GM21381 (cell line): Measurements from ENCODE around the gene DDC.
"Not testable (repeated sequence)": the region's sequence is repeated elsewhere in the genome, so short reads cannot be mapped to it uniquely, and the experiment has no call there.

ENCODE experiments used
- ATAC-seq: cut with Tn5 transposase; IDR thresholded peaks from one replicate; pipeline ENCODE4 v1.9.1; 2021; ENCODE audit warnings: mild to moderate bottlenecking, moderate library complexity; ENCODE audit not compliant: unreplicated experiment

DDC gene

DNA sequence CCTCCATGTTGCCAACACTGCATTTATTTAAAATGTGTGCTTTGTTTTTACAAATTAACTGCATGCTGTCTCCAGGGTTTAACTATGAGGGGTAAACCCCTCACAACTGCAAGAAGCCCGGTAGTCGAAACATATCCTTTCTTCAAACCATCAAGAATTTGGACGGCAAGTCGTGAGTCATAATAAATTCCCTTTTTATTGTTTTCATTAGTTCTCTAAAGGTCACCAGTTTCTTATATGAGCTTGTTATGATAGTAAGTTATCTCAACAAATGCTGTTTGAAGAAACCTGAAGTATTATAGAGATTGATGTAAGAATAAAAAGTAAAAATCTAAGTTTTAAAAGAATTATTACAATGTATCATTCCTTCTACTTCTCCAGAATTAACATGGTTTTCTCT, 102.8 kb downstream of the DDC start:
- no peak for ATAC-seq

DNA sequence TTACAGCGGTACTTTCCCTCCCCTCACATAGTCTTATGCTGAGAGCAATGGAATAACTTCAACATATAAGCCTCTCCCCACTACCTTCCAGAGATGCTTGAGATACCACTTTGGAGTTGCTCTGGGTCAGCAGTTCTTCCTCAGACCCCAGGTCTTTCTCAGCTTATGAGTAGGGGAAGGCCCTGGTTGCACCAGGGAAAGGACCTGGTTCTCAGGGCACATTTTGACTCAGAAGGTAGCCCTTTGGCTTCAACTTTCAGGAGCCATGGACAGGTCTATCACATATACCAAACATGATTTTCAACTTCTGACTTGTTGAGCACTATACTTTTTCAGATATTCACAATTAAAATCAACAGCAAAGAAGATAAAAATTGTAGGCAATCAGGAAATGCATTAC, 103.5 kb downstream of the DDC start:
- no peak for ATAC-seq

DNA sequence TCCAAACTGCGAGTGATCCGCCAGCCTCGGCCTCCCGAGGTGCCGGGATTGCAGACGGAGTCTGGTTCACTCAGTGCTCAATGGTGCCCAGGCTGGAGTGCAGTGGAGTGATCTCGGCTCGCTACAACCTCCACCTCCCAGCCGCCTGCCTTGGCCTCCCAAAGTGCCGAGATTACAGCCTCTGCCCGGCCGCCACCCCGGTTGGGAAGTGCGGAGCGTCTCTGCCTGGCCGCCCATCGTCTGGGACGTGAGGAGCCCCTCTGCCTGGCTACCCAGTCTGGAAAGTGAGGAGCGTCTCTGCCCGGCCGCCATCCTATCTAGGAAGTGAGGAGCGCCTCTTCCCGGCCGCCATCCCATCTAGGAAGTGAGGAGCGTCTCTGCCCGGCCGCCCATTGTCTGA, 106.0 kb downstream of the DDC start:
- ATAC-seq: not testable (repeated sequence)

DNA sequence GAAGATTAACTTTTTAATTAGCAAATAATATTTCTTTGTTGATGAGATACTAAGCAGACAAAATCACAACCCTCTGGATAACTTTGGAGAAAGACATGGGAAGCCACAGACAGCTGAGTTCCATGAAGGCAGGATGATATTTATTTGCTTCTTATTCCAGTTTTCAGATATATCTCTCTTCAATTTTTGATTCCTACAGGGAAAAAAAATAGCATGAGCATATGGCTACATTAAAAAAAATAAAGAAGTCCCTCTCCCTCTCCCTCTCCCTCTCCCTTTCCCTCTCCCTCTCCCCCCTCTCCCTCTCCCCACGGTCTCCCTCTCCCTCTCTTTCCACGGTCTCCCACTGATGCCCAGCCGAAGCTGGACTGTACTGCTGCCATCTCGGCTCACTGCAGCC, 106.6 kb downstream of the DDC start:
- not testable (repeated sequence) for ATAC-seq

DNA sequence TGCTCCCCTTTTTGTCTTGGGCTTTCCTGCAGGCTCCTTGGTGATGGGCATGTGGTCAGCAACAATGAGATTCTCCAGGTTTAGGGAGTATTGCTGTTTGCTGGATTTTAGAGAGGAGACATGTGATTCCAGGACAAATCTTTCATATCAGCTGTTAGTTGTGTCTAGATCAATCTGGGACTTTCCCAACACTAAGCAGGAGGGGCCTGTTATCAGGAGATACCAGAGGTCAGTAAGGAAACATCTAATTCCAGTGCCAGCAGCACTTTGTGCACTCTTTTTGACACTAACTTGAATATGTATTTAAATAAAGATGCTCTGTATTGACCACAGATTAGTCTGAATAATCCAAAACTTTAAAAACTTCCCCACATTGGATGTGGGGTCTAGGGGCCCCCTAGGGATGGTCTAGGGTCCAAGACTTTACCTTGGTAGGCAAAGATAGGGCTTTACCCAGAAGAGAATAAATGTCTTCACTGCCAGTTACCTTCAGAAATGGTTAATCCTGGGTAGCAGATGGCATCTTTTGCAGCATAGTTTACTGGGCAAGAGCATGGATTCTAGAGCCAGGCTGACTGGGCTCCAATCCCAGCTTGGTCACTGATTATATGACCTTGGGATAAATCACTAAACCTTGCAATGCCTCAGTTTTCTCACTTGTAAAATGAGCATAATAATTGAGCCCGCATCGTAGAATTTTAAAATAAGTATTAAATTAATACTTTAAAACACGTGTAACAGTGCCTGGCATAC, 108.7 kb downstream of the DDC start:
- ATAC-seq: no peak

DNA sequence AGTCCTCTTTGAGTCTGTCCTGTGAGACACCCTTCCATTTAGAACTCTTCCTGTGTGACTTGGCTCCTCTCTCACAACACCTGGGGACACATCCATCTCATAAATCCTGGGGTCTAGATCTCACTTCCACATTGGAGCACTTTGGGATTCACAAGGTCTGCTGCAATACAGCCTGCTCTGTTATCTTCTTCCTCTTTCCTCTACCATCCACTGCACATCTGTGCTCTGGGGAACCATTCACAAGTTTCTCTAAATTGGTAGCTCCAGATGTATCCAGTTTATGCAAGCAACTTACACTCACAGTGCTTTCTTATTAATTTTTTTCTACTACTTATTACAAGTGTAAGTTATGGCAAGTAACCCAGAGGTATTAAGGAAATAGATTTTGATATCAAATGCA, 109.5 kb downstream of the DDC start:
- ATAC-seq: no peak

DNA sequence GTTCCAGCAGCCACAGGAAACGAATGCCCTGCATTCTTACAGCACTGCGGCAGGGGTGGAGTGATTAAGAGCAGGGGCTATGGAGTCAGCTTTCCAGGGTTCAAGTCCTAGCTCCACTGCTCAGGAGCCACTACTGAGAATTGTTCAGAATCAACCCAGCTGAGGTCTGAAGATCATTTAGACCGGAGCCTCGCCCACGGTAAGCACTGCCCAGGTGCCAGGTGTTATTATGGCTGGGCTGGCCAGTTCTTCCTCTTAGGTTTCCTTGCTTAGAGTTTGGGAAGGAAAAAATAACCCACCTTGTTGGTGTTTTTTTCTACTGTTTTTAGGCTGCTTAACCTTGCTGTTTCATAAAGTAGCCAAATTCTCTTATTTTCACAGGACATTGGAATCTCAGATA, 110.2 kb downstream of the DDC start:
- no peak for ATAC-seq

DNA sequence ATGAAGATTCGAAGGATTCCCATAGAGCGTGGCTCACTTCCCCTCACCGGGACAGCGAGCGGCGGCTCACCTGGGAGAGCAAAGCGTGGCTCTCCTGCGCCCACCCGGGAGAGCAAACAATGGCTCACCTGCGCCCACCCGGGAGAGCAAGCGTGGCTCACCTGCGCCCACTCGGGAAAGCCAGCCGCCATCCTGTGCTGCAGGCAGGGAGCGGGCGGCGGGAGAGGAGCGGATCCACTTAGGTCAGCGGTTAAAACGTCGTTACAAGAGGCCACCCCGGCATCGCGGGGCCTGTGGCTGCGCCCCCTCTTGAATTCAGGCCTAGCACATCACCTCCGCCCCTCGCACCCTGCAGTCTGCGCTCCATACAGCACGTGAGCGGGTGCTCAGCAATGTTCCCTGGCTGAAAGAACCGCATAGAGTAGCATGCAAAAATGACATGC, 114.6 kb downstream of the DDC start:
- peak; percentile 2 for ATAC-seq

DNA sequence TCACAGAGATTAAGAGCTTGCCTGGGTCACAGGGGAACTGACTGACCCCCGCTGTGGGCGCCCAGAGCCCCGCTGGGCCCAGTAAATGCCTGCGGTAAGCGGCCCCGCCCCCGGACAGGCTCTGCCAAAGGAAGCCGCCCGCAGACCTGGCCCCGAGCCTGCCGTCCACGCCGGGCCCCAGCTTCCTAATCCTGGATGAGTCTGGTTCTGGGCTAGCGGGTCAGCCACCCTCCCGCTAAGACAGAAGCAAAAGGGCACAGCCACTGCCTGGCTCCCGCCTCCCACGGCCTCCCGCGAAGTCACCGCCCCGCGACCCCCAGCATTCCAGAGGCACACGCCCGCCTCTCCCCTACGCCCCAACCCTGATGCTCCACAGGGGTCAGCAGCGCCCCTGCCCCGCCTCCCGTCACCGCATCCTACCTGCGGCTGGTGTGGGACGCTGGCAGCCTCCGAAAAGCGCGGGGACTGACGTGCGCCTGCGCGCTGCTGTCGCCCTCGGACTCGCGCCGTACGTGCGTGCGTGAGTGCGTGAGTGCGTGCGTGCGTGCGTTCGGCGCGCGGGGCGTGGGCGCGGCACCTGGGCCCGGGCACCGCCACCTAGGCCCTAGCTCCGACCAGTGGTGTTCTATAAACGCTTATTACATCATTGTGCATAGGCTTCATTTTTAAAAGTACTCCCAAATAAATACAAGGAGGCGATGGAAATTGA, 115.2 kb downstream of the DDC start, which contains the start of gene FIGNL1:
TSS of gene FIGNL1 (minus strand) at position 470 of the 709 bp plus-strand sequence. CDS start 3,063 bp downstream, outside the sequence.
- ATAC-seq: peak; percentile 87

DNA sequence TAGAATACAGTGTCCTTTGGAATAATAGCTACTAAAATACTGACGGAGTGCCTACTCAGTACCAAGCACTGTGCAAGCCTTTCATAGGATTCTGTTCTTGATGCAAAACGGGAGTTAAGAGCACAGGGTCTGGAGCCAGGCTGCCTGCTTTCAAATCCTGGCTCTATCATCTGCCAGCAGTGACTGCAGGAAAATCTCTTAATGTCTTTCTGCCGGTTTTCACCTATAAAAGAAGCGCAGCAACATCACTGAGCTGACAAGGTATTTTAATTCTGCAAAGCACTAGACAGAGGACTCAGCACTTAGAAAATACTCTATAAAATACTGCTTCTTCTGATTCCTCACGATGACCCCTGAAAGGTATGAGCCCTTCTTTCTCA, 115.7 kb downstream of the DDC start:
- no peak for ATAC-seq

DNA sequence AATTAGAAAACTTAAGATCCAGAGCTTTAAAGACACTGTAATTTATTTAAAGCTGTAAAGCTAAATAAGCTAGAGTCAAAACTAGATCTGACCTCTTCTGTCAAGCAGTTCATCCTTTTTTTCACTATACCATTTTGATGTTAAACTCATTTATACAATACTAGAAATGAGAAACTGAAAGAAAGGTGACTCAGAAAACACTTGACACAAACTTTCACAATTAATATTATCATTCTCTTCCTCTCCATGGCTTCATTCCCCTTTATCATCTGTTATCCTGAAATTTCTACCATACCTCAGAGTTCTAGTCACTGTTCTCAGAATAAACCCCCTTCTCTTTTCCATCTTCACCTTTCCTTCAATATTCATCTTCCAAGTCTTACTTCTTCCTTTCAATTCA, 116.4 kb downstream of the DDC start:
- ATAC-seq: peak; percentile 29

DNA sequence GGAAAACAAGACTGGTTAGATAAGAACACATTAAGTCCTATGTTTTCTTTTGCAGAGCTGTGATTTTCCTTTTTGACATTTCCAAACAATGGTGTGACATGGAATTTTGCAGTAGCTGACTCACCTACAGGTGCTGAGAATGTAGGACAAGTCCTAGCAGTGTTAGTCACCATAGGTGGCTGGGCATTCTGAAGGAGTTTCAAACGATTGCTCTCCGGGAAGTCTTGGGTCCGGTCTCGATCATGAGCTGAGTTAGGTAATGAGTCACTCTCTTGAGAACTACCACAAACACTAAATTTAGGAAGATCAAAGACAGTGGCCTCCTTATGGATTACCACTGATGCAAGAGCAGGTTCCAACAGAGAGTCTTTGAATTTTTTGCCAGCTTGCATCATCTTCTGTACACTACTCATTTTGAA, 118.7 kb downstream of the DDC start:
- peak; percentile 29 for ATAC-seq

DNA sequence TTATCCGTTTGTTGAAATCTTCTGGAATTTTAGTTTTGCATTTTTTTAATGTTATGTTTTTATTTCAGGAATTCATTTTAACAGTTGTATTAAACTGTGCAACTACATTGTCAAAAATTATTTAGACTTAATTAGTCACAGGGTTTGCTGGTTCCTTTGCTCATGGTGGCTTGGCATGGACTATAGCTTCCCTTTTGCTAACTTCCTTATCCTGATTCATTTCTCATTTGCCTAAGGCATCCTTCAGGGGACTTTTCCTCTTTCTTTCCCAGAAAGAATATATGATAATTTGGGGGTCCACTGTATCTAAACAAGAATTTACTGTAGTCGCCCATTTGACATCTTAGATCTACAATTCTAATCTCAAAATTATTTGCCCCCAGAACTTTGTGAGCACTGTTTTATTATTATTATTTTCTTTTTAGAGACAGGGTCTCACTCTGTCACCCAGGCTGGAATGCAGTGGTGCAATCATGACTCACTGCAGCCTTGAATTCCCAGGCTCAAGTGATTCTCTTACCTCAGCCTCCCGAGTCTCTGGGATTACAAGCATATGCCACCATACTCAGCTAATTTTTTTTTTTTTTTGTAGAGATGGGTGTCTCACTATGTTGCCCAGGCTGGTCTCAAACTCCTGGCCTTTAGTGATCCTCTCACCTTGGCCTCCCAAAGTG, 128.9 kb downstream of the DDC start:
- ATAC-seq: no peak

DNA sequence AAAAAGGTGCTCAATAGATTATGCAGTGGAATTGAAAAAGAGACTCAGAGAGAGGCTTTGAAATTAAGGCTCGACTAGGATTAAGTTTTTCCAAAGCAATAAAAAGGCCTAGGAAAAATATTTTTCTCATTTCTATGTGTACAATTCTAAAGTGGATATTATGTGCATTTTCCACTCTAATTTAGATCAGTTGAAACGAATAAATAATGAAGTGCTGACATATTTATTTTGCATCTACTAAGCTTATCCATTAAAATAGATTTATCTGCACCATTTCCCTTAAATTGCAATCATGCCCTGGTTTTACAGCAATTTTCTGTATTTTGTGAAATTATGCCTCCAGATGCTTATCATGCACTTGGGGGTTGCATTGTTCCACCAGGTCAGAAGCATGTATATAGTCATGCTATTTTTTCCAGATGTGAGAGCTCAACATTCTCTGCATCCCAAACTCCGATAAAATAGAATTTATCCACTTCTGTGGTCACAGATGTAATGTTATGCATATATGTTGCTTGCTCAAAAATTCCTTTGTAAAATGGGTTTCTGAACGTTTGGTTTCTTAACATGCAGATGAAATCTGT, 133.4 kb downstream of the DDC start:
- no peak for ATAC-seq

DNA sequence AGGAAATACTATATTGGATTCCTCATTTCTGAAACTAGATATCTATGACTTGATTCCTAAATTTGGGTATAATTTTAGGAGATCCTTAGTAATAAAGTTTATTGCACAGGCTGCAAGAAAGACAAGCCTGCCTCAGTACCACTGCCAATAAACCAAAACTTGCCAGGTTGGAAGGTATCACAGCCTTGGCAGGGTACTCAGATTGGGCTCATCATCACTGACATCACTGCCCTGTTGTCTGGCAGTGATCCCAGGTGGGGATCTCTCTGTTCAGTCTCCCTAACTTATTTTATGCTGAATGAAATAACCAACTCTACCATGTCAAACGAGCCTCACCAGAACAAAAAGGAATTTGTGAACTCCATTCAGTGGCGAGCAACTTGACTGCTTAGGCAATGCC, 133.9 kb downstream of the DDC start:
- ATAC-seq: no peak

DNA sequence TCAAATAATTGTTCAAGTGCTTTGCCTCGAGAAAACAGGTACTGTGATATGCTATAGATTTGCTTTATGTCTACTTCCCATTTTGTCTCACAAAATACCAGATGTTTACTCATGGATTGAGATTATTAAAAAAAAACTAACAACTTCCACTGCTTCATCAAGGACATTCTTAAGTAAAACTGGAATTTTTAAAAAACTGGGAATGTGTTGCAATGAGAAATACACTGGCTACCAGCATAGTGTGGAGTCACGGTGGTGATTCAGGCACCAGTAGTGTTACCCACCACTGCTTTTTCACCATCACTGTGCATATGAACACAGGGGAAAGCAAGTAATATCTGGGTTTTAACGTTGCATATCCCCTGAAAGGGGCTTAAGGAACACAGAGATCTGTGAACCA, 136.3 kb downstream of the DDC start:
- ATAC-seq: no peak

DNA sequence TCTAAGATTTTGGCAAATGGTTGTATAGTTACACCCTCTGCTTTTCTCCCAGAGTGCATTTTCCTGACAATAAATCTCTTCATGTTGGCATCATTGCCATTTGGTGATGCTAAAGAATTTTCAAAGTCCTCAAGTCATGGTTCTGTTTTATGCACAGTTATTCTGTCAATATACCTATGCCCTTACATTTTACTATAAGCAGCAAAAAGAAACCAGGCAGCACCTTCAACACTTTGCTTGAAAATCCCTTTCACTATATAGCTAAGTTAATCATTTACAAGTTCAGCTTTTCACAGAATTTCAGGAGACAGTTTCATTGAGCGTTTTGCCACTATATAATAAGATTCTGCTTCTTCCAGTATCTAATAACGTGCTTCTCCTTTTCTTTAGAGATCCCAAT, 137.7 kb downstream of the DDC start:
- no peak for ATAC-seq

DNA sequence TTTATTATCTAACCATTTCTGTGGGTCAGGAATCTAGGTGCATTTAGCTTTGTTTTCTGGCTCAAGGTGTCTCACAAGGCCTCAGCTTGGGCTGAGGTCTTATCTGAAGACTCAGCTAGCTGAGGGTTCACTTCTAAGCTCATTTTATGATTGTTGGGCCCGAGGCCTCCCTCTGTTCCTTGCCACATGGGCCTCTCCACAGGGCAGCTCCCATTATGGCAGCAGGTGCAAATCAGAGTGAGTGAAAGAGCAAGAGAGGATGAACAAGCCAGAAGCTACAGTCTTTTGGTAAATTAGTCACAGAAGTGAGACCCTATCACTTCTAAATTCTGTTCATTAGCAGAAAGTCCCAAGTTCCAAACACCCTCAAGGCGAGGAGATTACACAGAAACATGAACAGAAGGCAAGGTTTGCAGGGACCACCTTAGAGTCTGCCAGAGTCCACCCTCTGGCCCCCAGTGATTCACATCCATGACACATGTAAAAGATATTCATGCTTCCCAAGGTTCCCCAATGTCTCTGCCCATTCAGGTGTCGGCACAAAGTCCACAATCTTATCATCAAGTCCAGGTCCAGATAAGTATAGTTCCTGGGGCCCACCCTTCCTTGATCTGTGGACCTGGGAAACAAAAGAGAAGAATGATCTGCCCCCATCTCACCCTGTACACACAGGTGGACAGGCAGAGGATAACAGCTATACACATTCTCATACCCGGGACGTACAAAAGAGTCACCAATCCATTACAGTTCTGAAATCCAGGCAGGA, 138.7 kb downstream of the DDC start:
- ATAC-seq: no peak

DNA sequence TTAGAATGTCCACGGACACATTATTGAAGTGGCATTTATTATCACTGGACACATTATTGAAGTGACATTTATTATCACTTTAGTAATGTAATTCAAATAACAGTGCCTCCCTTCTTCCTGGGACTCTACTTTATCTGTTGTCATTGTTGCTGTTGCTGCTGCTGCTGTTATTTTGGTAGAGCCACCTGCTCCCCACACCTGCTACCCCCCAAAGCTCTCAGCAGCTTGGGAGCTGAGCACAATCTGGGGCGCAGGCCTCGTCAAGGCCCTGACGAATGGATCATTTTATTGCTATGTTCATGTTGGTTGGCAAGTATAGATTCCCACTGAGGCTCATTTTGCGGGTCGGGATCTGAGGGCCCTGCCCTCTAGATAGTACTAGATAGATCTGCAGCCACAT, 139.9 kb downstream of the DDC start:
- ATAC-seq: no peak

DNA sequence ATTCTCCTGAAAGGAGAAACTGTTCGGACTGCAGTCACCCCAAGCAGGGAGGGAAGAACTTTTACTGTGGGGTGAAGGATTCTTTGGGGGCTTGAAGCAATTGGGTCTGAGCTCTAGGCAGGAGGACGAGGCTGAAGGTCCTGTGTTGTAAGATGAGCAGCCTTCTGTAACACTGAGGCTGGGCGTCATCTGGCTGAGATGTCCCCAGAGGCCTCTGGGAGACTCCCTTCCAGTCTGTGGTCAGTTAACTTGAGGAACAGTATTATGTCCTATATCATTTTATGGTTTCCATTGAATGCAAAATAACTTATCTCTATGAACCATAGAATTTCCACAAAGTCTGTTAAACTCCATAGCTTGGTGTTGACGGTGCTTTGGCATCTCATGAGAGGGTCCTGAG, 141.3 kb downstream of the DDC start:
- ATAC-seq: no peak

DNA sequence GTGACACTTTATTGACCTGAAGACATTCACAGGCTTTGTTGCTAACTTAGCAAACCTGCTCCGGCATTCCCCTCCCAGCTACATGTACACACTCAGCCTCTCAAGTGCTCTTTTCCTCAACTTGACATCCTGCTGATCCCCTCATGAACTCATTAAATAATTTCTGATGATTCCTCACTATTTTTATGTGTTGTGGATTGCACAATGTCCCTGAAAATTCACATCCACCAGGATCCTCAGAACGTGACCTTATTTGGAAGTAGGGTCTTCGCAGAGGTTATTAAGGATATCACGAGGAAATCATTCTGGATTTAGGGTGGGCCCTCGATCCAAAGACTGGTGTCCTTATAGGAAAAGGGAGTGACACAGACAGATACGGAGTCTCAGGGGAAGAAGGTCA, 142.3 kb downstream of the DDC start:
- no peak for ATAC-seq
